Hepatocyte (in vitro differentiated cells): ENCODE data around the gene LHFPL2. TPM values are rescaled to one million over a fixed set of nuclear protein-coding genes. Genes with fewer than 3 reads are reported as not detected.

Experiments used
- DNase-seq: peaks from one replicate; pipeline ENCODE4 v3.0.0-alpha.2; 2016; ENCODE audit warnings: low spot score
- H2AFZ ChIP-seq: fragments of 200-600 bp; sonication (generic); 2 replicates; pipeline ENCODE4 v1.6.0; 2016; ENCODE audit warnings: antibody characterized with exemption, mild to moderate bottlenecking
- H3K27ac ChIP-seq: fragments of 200-600 bp; sonication (generic); 2 replicates; pipeline ENCODE4 v1.5.1; 2016; ENCODE audit warnings: mild to moderate bottlenecking
- H3K27me3 ChIP-seq: fragments of 200-600 bp; sonication (generic); 2 replicates; pipeline ENCODE4 v1.6.1; 2016
- H3K36me3 ChIP-seq: fragments of 200-600 bp; sonication (generic); replicated peaks from 2 replicates; pipeline ENCODE4 v1.5.1; 2016; ENCODE audit warnings: low read depth; ENCODE audit not compliant: insufficient read depth
- H3K4me1 ChIP-seq: fragments of 200-600 bp; sonication (generic); 2 replicates; pipeline ENCODE4 v1.5.1; 2016; ENCODE audit warnings: mild to moderate bottlenecking, moderate library complexity; ENCODE audit not compliant: insufficient read depth
- H3K4me2 ChIP-seq: fragments of 200-600 bp; sonication (generic); 2 replicates; pipeline ENCODE4 v1.6.0; 2016
- H3K4me3 ChIP-seq: fragments of 200-600 bp; sonication (generic); 2 replicates; pipeline ENCODE4 v1.5.1; 2016; ENCODE audit warnings: mild to moderate bottlenecking
- H3K79me2 ChIP-seq: fragments of 200-600 bp; sonication (generic); 2 replicates; pipeline ENCODE4 v1.6.0; 2017; ENCODE audit warnings: mild to moderate bottlenecking
- H3K9me2 ChIP-seq: fragments of 200-600 bp; sonication (generic); replicated peaks from 2 replicates; pipeline ENCODE4 v1.6.0; 2017; ENCODE audit warnings: mild to moderate bottlenecking; ENCODE audit not compliant: insufficient read depth
- H3K9me3 ChIP-seq: fragments of 200-600 bp; sonication (generic); 2 replicates; pipeline ENCODE4 v1.5.1; 2016; ENCODE audit warnings: low read depth, mild to moderate bottlenecking
- H4K20me1 ChIP-seq: fragments of 200-600 bp; sonication (generic); 2 replicates; pipeline ENCODE4 v1.6.0; 2016; ENCODE audit warnings: mild to moderate bottlenecking; ENCODE audit not compliant: insufficient read depth, poor library complexity, severe bottlenecking
- EZH2 ChIP-seq: fragments of 200-600 bp; sonication (generic); IDR thresholded peaks from 2 replicates; pipeline ENCODE4 v1.6.1; 2016; ENCODE audit warnings: antibody characterized with exemption, mild to moderate bottlenecking, borderline replicate concordance
- EZH2phosphoT487 ChIP-seq: fragments of 200-600 bp; sonication (generic); IDR thresholded peaks from one replicate; pipeline ENCODE4 v1.6.1; 2018; ENCODE audit warnings: antibody characterized with exemption, mild to moderate bottlenecking, low read depth, moderate library complexity; ENCODE audit not compliant: unreplicated experiment, severe bottlenecking
- WGBS: methylation state at CpG from one replicate; pipeline ENCODE4 v1.1.6; 2016; ENCODE audit warnings: low lambda C conversion rate; ENCODE audit errors: missing lambda C conversion rate; 5-methylcytosine and 5-hydroxymethylcytosine counted together
- polyA plus RNA-seq: library from polyadenylated mRNA; unstranded; fragments of >200 nt; fragmentation: Nextera tagmentation; extraction: Ambion mirVana; gene quantifications from 2 replicates; pipeline ENCODE4 v1.2.1, GENCODE V29; 2016
- total RNA-seq: library from RNA; depleted of rRNA; stranded (reverse); fragments of >200 nt; gene quantifications from 2 replicates; pipeline ENCODE4 v1.2.3, GENCODE V29; 2014
- TF ChIP-seq, protein P1 (sequence below): fragments of 200-600 bp; sonication (generic); IDR thresholded peaks from 2 replicates; pipeline ENCODE4 v1.5.1; 2016; ENCODE audit warnings: antibody characterized with exemption, mild to moderate bottlenecking; ENCODE audit not compliant: poor library complexity

Gene LHFPL2
- total and polyA plus RNA-seq, 2 experiments from 2014 or later: 15.6 to 39.9 TPM

DNA sequence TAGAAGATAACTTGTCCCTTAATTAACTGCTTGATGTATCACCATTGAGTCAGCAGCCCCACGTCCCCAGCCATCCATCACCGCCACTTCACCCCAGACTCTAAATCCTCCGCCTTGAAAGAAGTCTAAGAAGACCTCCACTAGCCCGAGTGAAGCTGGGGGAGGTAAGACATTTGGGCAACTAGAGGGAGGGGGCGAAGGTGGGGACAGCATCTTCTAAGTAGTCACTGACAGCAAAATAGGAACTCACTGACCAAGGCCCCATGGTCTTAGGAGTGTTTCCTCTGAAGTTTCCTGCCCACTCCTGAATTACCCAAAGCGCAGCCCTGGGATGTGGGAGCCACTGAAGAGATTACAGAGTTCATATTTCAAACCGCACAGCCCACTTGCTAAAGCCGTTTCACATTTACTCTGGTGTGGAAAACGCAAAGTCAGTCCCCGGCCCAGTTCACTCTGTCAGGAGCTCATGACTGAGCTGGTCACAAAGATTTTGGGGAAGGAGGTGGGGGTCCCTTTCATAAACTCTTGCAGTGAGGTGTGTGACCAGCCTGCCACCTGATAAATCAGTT is 107.4 kb downstream of the LHFPL2 start:
- WGBS: 67% methylated on average over 10 of the region's 10 CpGs
- no peak for DNase-seq
- H3K4me3 ChIP-seq: no peak overlapping the region
- no peaks in the 10 kb centered on the region for H3K36me3 ChIP-seq
- H3K27ac ChIP-seq: no peak overlapping the region
- H3K79me2 ChIP-seq: peaks cover 80% of the 10 kb centered on the region
- no peak for TF ChIP-seq EZH2phosphoT487
- no peaks in the 10 kb centered on the region for H3K9me3 ChIP-seq
- H4K20me1 ChIP-seq: no peaks in the 10 kb centered on the region
- H3K4me2 ChIP-seq: no peak overlapping the region
- no peaks in the 10 kb centered on the region for H3K27me3 ChIP-seq
- peaks cover 7% of the 10 kb centered on the region for H3K4me1 ChIP-seq
- no peaks in the 10 kb centered on the region for H3K9me2 ChIP-seq
- no peak overlapping the region for H2AFZ ChIP-seq

DNA sequence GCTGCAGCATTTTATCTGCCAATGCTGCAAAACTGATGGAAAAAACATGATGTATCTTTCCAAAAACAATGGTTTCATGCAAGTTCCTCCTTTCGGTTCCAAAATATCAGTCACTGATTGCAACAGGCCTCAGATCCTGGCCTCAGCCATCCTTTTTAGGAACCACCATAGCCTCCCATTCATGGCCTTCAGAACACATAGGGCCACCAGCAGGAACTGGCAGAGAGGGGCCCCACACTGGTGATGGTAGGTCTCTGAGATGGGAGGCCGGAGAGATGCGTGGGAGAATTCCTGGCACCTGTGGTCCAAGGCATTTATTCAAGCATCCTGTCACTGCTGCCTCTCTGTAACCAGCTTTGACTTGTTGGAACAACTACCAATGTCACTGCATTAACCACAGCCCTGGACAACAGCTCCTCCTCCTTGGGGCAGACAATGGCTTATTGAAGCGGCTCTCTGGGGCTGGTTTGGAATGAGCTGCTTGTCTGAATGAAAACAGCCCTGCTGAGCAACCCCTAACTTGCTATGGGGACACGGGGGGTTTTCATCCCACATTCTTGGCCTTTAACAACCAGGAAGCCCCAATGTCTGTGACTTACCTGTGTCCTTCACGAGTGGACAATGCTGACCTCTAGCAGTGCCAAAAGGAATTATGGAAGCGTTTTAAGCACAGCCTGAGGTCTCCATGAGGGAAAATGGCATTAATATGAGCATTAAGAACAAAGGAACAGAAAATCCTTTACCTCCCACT is 108.1 kb downstream of the LHFPL2 start:
- H3K27ac ChIP-seq: no peak overlapping the region
- no peaks in the 10 kb centered on the region for H3K9me3 ChIP-seq
- WGBS: 83% methylated on average over 7 of the region's 7 CpGs
- no peak overlapping the region for H2AFZ ChIP-seq
- H3K4me2 ChIP-seq: no peak overlapping the region
- H3K4me1 ChIP-seq: peaks cover 7% of the 10 kb centered on the region
- DNase-seq: no peak
- TF ChIP-seq, protein P1, sequence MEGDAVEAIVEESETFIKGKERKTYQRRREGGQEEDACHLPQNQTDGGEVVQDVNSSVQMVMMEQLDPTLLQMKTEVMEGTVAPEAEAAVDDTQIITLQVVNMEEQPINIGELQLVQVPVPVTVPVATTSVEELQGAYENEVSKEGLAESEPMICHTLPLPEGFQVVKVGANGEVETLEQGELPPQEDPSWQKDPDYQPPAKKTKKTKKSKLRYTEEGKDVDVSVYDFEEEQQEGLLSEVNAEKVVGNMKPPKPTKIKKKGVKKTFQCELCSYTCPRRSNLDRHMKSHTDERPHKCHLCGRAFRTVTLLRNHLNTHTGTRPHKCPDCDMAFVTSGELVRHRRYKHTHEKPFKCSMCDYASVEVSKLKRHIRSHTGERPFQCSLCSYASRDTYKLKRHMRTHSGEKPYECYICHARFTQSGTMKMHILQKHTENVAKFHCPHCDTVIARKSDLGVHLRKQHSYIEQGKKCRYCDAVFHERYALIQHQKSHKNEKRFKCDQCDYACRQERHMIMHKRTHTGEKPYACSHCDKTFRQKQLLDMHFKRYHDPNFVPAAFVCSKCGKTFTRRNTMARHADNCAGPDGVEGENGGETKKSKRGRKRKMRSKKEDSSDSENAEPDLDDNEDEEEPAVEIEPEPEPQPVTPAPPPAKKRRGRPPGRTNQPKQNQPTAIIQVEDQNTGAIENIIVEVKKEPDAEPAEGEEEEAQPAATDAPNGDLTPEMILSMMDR: no peak
- no peak for TF ChIP-seq EZH2
- TF ChIP-seq EZH2phosphoT487: no peak
- H3K27me3 ChIP-seq: no peaks in the 10 kb centered on the region
- no peak overlapping the region for H3K4me3 ChIP-seq
- peaks cover 80% of the 10 kb centered on the region for H3K79me2 ChIP-seq
- no peaks in the 10 kb centered on the region for H4K20me1 ChIP-seq
- H3K9me2 ChIP-seq: no peaks in the 10 kb centered on the region
- H3K36me3 ChIP-seq: no peaks in the 10 kb centered on the region

DNA sequence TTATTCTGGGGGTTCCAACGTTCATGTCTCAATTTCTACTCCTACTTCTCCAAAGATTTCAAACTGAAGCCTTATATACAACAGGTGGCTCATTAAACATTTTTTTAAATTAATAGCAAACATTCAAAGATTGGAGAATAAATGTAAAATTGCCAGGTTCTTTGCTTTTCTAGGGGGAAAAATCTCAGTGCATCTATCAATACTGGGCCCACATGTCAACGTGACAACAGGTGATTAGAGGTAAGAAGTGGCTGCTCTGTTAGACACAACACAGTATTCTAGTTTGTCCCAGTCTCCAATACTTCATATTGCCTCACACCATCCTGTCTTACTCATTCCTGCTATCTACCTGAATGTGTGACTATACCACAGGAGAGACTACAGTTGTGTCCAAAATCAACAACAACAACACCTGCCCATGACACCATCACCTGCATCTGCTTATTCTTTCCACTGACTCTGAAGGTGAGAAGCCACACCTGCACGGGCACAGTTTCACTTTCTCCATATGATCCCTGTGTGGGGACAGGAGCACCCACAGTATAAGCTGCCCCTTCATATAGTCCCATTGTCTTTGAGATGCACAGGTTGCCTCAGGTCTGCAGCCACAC is 110.2 kb downstream of the LHFPL2 start:
- H3K4me1 ChIP-seq: peaks cover 7% of the 10 kb centered on the region
- WGBS: 89% methylated on average over 3 of the region's 3 CpGs
- no peak overlapping the region for H3K4me2 ChIP-seq
- no peak for TF ChIP-seq EZH2
- TF ChIP-seq, protein P1: no peak
- no peak overlapping the region for H3K4me3 ChIP-seq
- no peaks in the 10 kb centered on the region for H3K36me3 ChIP-seq
- no peaks in the 10 kb centered on the region for H3K9me3 ChIP-seq
- no peak overlapping the region for H3K27ac ChIP-seq
- no peak overlapping the region for H2AFZ ChIP-seq
- H4K20me1 ChIP-seq: no peaks in the 10 kb centered on the region
- H3K9me2 ChIP-seq: no peaks in the 10 kb centered on the region
- peaks cover 72% of the 10 kb centered on the region for H3K79me2 ChIP-seq
- no peaks in the 10 kb centered on the region for H3K27me3 ChIP-seq
- DNase-seq: no peak

DNA sequence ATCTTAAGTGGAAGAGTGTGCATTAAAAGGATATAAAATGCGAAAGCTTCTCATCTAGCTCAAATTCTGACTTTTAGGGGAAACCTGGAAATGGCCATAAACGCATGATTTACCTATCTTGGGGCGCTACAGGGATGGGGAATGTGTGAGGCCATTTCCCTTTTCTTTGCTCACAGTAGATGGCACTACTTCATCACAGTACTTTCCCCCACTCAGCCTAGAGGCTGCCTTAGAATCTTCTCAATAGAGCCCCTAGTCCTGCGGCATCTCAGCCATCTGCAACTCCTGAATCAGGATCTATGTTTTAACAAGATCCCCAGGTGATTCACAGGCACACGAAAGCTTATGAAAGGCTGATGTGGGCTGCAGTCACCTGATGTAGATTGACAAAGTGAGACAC is 110.8 kb downstream of the LHFPL2 start:
- DNase-seq: peak; percentile 65
- no peak overlapping the region for H3K27ac ChIP-seq
- H2AFZ ChIP-seq: no peak overlapping the region
- no peaks in the 10 kb centered on the region for H3K27me3 ChIP-seq
- H4K20me1 ChIP-seq: no peaks in the 10 kb centered on the region
- H3K79me2 ChIP-seq: peaks cover 70% of the 10 kb centered on the region
- TF ChIP-seq EZH2: no peak
- TF ChIP-seq, protein P1: peak; percentile 69
- no peaks in the 10 kb centered on the region for H3K9me3 ChIP-seq
- H3K4me2 ChIP-seq: no peak overlapping the region
- no peaks in the 10 kb centered on the region for H3K36me3 ChIP-seq
- 55% methylated on average over 5 of the region's 5 CpGs for WGBS
- peaks cover 7% of the 10 kb centered on the region for H3K4me1 ChIP-seq
- no peak overlapping the region for H3K4me3 ChIP-seq
- H3K9me2 ChIP-seq: no peaks in the 10 kb centered on the region
